GM12892 (cell line): ENCODE data around the gene ATP8B1.

ENCODE experiments used
- POLR2A ChIP-seq: IDR thresholded peaks from 2 replicates; pipeline ENCODE4 v1.6.1; 2011; ENCODE audit warnings: low read depth, low read length, control low read depth
- TAF1 ChIP-seq: IDR thresholded peaks from 2 replicates; pipeline ENCODE4 v1.6.1; 2011; ENCODE audit warnings: low read depth, mild to moderate bottlenecking, control low read depth, low read length, borderline replicate concordance

DNA sequence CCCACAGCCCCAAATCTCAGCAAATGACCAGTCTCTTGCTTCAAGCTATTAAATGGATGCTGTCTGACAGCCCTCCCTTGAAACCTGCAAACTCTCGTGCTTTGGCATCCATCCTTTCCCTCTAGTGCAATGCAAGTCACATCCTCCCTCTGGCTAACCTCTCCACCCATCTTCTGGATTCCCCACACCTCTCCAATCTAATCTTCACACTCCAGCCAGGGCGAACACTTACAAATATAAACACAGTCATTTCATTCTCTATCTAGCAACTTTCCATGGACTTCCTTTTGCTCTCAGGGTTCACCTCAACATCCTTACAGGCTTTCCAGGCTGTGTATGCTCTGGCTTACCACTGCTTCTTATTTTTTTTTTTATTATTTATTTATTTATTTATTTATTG is 171.4 kb downstream of the ATP8B1 start:
- TF ChIP-seq TAF1 (no peak), POLR2A (no peak)
